Upper lobe of left lung (tissue), 4 donors: ENCODE measurements around the gene NME3.

Experiments
- POLR2A ChIP-seq, 4 donors: fragments of 450-650 bp; IDR thresholded peaks; one replicate each; pipeline ENCODE4 v1.5.1; 2016 to 2017; ENCODE audit warnings: antibody characterized with exemption in 4 of 4, mild to moderate bottlenecking in 2 of 4
- TF ChIP-seq, protein P1 (sequence below), 6 experiments: fragments of 450-650 bp in 4 of 6; fragments of 200-600 bp in 2 of 6; sonication (generic) in 2 of 6; IDR thresholded peaks; one replicate each; pipeline ENCODE4 v1.5.1; 2016 to 2019; ENCODE audit warnings: antibody characterized with exemption in 6 of 6

DNA sequence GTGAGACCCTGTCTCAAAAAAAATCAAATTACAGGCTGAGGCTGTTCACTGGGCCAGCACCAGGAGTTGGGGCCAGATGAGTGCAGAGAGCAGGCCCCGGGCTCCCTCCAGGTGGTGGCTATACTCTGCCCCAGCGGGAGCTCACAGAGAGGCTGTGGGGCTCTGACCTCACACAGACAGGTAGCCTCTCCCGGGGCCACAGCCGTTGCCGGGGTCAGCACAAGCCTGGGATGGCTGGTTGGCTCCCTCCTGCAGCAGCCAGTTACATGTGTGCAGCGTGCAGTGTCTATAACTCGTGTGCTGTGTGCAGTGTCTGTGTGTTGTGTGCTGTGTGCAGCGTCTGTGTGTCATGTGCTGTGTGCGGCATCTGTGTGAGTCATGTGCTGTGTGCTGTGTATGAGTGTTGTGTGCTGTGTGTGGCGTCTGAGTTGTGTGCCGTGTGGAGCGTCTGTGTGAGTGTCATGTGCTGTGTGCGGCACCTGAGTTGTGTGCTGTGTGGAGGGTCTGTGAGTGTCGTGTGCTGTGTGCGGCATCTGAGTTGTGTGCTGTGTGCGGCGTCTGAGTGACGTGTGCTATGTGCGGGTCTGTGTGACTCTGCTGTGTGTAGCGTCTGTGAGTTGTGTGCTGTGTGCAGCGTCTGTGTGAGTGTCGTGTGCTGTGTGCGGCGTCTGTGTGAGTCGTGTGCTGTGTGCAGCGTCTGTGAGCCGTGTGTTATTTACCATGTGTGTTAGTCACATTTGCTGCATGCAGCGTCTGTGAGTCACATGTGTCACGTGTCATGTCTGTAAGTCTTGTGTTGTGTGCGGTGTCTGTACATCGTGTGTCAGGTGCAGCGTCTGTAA lies 44.5 kb downstream of the NME3 start:
- no peak for TF ChIP-seq POLR2A (IDR thresholded peaks at IDR 0.05)
- TF ChIP-seq, protein P1, sequence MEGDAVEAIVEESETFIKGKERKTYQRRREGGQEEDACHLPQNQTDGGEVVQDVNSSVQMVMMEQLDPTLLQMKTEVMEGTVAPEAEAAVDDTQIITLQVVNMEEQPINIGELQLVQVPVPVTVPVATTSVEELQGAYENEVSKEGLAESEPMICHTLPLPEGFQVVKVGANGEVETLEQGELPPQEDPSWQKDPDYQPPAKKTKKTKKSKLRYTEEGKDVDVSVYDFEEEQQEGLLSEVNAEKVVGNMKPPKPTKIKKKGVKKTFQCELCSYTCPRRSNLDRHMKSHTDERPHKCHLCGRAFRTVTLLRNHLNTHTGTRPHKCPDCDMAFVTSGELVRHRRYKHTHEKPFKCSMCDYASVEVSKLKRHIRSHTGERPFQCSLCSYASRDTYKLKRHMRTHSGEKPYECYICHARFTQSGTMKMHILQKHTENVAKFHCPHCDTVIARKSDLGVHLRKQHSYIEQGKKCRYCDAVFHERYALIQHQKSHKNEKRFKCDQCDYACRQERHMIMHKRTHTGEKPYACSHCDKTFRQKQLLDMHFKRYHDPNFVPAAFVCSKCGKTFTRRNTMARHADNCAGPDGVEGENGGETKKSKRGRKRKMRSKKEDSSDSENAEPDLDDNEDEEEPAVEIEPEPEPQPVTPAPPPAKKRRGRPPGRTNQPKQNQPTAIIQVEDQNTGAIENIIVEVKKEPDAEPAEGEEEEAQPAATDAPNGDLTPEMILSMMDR (IDR thresholded peaks at IDR 0.05), result no peak
